ENCODE measurements around the gene BRME1. TPM values are rescaled to one million over a fixed set of nuclear protein-coding genes. Genes with fewer than 3 reads are reported as not detected.

BRME1 gene
- 1 to 10 TPM in 1 of 2 donors, not detected in 1; 3.7 TPM for total RNA-seq

GRCh38 chr19:13905634-13906520 is at the start of gene BRME1, which contains the start of gene CC2D1A:
Gene BRME1, minus strand, starts transcription at chr19:13906117. Its CDS starts 1,225 bp downstream, at chr19:13904892.
Gene CC2D1A, plus strand, starts transcription at chr19:13906201. Its CDS starts 241 bp downstream, at chr19:13906442.
- Histone ChIP-seq H3K27me3 (replicated peaks; ENCODE audit: insufficient read depth) (no peaks in the 10 kb centered on the region), H3K4me3 (peak within 1 kb of the TSS; percentile 78), H3K27ac (peak within 1 kb of the TSS in 1 of 2 donors; percentile 13), H3K36me3 (peaks cover 3% of the 10 kb centered on the region), H3K9me3 (no peaks in the 10 kb centered on the region), H3K4me1 (ENCODE audit: control insufficient read depth in 1 of 2, low read depth in 2 of 2) (peaks cover 7 to 16% of the 10 kb centered on the region in 2 donors)
- TF ChIP-seq CTCF (IDR thresholded peaks at IDR 0.05) = peak; percentile 13
- ATAC-seq (ENCODE audit: insufficient number of reproducible peaks, low FRiP score, low read depth) = peak; percentile 68
- DNase-seq (ENCODE audit: low spot score) = peak; percentile 61

DNA sequence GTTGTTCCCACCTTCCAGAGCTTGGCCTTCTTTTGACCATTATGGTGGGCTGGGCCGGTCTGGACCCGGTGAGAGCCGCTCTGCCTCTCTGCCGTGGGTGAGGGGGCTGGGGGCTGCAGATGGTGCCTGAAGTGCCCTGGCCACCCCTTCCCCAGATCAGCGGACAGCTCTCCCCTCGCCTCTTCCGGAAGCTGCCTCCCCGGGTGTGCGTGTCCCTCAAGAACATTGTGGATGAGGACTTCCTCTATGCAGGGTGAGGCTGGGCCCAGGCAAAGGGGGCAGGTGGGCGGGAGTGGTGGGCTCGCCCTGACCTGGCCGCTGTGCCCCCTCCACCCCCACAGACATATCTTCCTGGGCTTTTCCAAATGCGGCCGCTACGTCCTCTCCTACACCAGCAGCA is 48.3 kb upstream of the BRME1 start:
- H3K4me3 ChIP-seq = no peak overlapping the region
- no peaks in the 10 kb centered on the region for H3K27me3 ChIP-seq (replicated peaks; ENCODE audit: insufficient read depth)
- no peak overlapping the region for H3K27ac ChIP-seq
- H3K9me3 ChIP-seq = no peaks in the 10 kb centered on the region
- DNase-seq (ENCODE audit: low spot score) (no peak), ATAC-seq (ENCODE audit: insufficient number of reproducible peaks, low FRiP score, low read depth) (no peak)
- peaks cover 0 to 13% of the 10 kb centered on the region in 2 donors for H3K4me1 ChIP-seq (ENCODE audit: control insufficient read depth in 1 of 2, low read depth in 2 of 2)
- no peak for TF ChIP-seq CTCF (IDR thresholded peaks at IDR 0.05)
- H3K36me3 ChIP-seq = peaks cover 30% of the 10 kb centered on the region

DNA sequence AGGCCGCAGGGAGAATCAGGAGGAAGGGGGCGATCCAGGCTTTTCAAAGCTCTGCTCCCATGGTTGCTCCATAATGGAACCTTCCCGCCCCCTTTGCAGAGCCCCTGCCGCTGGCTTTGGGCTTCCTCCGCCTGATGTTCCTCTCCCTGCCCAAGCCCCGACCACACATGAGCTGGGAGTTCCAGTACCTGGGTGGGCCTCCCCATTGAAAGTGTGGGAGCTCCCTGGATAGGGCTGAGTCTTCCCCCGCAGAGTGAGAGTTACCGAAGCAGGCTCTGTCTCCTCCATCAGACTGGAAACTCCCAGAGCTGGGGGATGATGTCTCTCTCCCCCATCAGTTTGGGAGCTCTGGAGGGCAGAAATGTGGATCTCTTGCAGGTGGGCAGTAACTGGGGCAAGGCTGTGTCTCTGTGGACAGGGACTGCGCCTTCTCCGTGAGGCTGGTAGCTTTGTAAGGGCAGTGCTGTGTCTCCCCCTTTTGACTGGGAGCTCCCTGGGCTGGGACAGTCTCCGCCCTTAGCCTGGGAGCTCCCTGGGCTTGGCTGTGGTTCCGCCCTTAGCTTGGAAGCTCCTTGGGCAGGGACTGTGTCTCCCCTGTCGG is 47.1 kb upstream of the BRME1 start:
- Histone ChIP-seq H3K4me1 (ENCODE audit: control insufficient read depth in 1 of 2, low read depth in 2 of 2) (peaks cover 0 to 13% of the 10 kb centered on the region in 2 donors), H3K4me3 (peak overlapping the region; percentile 90), H3K27me3 (replicated peaks; ENCODE audit: insufficient read depth) (no peaks in the 10 kb centered on the region), H3K27ac (no peak overlapping the region), H3K36me3 (peaks cover 21% of the 10 kb centered on the region), H3K9me3 (no peaks in the 10 kb centered on the region)
- DNase-seq (ENCODE audit: low spot score) (no peak), ATAC-seq (ENCODE audit: insufficient number of reproducible peaks, low FRiP score, low read depth) (no peak)
- TF ChIP-seq CTCF (IDR thresholded peaks at IDR 0.05) = no peak

- peak; percentile 97 for DNase-seq (ENCODE audit: low spot score)
- H3K4me3 ChIP-seq = peak within 1 kb of the TSS; percentile 90
- no peak for TF ChIP-seq CTCF (IDR thresholded peaks at IDR 0.05)
Measured at GRCh38 chr19:13952154-13952930, 46.4 kb upstream of the BRME1 start, which contains the start of gene DCAF15. Gene DCAF15, plus strand, starts transcription at chr19:13952509. Its CDS starts 4 bp downstream, at chr19:13952513.

More at GRCh38 chr19:13952154-13952930, 46.4 kb upstream of the BRME1 start, which contains the start of gene DCAF15:
- no peaks in the 10 kb centered on the region for H3K27me3 ChIP-seq (replicated peaks; ENCODE audit: insufficient read depth)
- peak within 1 kb of the TSS; percentile 59 to 79 for H3K27ac ChIP-seq
- peak; percentile 100 for ATAC-seq (ENCODE audit: insufficient number of reproducible peaks, low FRiP score, low read depth)
- peaks cover 21% of the 10 kb centered on the region for H3K36me3 ChIP-seq
- peaks cover 0 to 13% of the 10 kb centered on the region in 2 donors for H3K4me1 ChIP-seq (ENCODE audit: control insufficient read depth in 1 of 2, low read depth in 2 of 2)
- H3K9me3 ChIP-seq = no peaks in the 10 kb centered on the region
